ENCODE data around the gene PMPCA. TPM values are rescaled to one million over a fixed set of nuclear protein-coding genes. Genes with fewer than 3 reads are reported as not detected.

Gene PMPCA
- total and polyA plus RNA-seq, 2 of the 13 experiments (the other 11 are each of a cell fraction or from before 2014, with no cell fraction given): 70.2 to 88.4 TPM

DNA sequence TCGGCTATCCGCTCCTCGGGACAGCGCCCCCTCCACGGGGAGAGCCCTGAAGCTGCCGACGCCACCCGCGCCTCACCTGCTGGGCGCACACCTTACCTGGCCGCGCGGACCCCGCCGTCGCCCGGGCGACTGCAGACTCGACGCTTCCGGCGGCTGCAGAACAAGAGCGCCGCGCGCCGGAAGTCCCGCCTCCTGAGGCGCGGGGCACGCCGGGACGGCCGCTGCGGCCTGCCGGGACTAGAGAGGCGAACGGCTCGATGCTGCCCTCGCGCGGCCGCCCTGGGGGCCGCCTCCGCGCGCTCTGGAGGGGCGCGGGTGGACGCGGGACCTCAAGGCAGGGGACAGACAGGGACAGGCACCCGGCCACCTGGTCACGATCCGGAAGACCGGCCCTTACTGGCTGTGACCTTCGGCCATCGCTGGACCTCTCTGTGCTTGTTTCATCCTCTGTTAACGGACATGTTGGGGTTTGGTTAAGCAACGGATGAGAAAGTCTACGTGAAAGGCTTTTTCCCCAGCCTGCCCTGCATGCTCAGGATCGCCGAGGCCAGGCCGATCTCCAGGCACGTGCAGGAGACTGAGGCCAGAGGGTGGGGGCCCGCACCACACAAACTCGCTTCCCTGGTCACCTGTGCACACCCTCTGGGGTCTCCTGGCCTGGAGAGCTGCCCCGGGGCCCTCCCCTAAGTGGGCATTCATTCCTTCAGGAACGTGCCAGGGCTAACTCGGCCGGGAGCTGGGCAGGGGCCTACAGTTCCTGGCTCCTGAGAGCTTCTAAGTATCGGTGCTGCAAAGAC is 10.2 kb upstream of the PMPCA start, which contains the start of gene SNAPC4 (continued):
- TF ChIP-seq, protein P1, sequence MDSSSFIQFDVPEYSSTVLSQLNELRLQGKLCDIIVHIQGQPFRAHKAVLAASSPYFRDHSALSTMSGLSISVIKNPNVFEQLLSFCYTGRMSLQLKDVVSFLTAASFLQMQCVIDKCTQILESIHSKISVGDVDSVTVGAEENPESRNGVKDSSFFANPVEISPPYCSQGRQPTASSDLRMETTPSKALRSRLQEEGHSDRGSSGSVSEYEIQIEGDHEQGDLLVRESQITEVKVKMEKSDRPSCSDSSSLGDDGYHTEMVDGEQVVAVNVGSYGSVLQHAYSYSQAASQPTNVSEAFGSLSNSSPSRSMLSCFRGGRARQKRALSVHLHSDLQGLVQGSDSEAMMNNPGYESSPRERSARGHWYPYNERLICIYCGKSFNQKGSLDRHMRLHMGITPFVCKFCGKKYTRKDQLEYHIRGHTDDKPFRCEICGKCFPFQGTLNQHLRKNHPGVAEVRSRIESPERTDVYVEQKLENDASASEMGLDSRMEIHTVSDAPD (CRISPR knock-in tag; IDR thresholded peaks at IDR 0.05): 0 out of 2 replicates have a peak, but pooled peaks have one; percentile 20
- TF ChIP-seq GLI4 (CRISPR knock-in tag; IDR thresholded peaks at IDR 0.05; ENCODE audit: borderline replicate concordance) (peak; percentile 58; the same call in 1 of the 2 replicates), RAD21 (CRISPR knock-in tag; IDR thresholded peaks at IDR 0.05) (peak; percentile 95), ZNF333 (CRISPR knock-in tag; IDR thresholded peaks at IDR 0.05; ENCODE audit: borderline replicate concordance) (no peak), FOSL1 (CRISPR knock-in tag; IDR thresholded peaks at IDR 0.05; ENCODE audit: borderline replicate concordance) (no peak), YY1 (IDR thresholded peaks at IDR 0.05; ENCODE audit: insufficient read depth, insufficient replicate concordance, low read depth, low read length) (peak; percentile 85), ZMAT3 (CRISPR knock-in tag; conservative IDR thresholded peaks at IDR 0.05) (0 out of 2 replicates have a peak, but pooled peaks have one; percentile 60), ZFP1 (CRISPR knock-in tag; IDR thresholded peaks at IDR 0.05) (no peak), ZNF232 (CRISPR knock-in tag; IDR thresholded peaks at IDR 0.05; ENCODE audit: borderline replicate concordance) (peak; percentile 14; the same call in 1 of the 2 replicates), RFX3 (CRISPR knock-in tag; IDR thresholded peaks at IDR 0.05) (peak; percentile 65), RBM39 (IDR thresholded peaks at IDR 0.05; ENCODE audit: low read depth, low read length, poor library complexity, severe bottlenecking) (peak; percentile 22), HOXA5 (CRISPR knock-in tag; IDR thresholded peaks at IDR 0.05) (peak; percentile 39; the same call in 1 of the 2 replicates), KLF16 (CRISPR knock-in tag; IDR thresholded peaks at IDR 0.05) (peak in 1 of 2 experiments; percentile 45; a peak in 1 of 4 replicates)
- TF ChIP-seq, protein P2, sequence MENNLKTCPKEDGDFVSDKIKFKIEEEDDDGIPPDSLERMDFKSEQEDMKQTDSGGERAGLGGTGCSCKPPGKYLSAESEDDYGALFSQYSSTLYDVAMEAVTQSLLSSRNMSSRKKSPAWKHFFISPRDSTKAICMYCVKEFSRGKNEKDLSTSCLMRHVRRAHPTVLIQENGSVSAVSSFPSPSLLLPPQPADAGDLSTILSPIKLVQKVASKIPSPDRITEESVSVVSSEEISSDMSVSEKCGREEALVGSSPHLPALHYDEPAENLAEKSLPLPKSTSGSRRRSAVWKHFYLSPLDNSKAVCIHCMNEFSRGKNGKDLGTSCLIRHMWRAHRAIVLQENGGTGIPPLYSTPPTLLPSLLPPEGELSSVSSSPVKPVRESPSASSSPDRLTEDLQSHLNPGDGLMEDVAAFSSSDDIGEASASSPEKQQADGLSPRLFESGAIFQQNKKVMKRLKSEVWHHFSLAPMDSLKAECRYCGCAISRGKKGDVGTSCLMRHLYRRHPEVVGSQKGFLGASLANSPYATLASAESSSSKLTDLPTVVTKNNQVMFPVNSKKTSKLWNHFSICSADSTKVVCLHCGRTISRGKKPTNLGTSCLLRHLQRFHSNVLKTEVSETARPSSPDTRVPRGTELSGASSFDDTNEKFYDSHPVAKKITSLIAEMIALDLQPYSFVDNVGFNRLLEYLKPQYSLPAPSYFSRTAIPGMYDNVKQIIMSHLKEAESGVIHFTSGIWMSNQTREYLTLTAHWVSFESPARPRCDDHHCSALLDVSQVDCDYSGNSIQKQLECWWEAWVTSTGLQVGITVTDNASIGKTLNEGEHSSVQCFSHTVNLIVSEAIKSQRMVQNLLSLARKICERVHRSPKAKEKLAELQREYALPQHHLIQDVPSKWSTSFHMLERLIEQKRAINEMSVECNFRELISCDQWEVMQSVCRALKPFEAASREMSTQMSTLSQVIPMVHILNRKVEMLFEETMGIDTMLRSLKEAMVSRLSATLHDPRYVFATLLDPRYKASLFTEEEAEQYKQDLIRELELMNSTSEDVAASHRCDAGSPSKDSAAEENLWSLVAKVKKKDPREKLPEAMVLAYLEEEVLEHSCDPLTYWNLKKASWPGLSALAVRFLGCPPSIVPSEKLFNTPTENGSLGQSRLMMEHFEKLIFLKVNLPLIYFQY (CRISPR knock-in tag; IDR thresholded peaks at IDR 0.05; ENCODE audit: borderline replicate concordance): 0 out of 2 replicates have a peak, but pooled peaks have one; percentile 28
- TF ChIP-seq, protein P3, sequence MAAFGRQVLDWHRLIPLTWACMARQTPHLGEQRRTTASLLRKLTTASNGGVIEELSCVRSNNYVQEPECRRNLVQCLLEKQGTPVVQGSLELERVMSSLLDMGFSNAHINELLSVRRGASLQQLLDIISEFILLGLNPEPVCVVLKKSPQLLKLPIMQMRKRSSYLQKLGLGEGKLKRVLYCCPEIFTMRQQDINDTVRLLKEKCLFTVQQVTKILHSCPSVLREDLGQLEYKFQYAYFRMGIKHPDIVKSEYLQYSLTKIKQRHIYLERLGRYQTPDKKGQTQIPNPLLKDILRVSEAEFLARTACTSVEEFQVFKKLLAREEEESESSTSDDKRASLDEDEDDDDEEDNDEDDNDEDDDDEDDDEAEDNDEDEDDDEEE (CRISPR knock-in tag; IDR thresholded peaks at IDR 0.05): peak; percentile 70; the same call in 1 of the 2 replicates
- TF ChIP-seq, protein P4, sequence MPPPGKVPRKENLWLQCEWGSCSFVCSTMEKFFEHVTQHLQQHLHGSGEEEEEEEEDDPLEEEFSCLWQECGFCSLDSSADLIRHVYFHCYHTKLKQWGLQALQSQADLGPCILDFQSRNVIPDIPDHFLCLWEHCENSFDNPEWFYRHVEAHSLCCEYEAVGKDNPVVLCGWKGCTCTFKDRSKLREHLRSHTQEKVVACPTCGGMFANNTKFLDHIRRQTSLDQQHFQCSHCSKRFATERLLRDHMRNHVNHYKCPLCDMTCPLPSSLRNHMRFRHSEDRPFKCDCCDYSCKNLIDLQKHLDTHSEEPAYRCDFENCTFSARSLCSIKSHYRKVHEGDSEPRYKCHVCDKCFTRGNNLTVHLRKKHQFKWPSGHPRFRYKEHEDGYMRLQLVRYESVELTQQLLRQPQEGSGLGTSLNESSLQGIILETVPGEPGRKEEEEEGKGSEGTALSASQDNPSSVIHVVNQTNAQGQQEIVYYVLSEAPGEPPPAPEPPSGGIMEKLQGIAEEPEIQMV (CRISPR knock-in tag; IDR thresholded peaks at IDR 0.05; ENCODE audit: low read depth): peak; percentile 65
- TF ChIP-seq, protein P5, sequence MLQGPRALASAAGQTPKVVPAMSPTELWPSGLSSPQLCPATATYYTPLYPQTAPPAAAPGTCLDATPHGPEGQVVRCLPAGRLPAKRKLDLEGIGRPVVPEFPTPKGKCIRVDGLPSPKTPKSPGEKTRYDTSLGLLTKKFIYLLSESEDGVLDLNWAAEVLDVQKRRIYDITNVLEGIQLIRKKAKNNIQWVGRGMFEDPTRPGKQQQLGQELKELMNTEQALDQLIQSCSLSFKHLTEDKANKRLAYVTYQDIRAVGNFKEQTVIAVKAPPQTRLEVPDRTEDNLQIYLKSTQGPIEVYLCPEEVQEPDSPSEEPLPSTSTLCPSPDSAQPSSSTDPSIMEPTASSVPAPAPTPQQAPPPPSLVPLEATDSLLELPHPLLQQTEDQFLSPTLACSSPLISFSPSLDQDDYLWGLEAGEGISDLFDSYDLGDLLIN (CRISPR knock-in tag; IDR thresholded peaks at IDR 0.05; ENCODE audit: borderline replicate concordance): peak; percentile 29; the same call in 1 of the 2 replicates

Measured in HepG2 (cell line).